ENCODE measurements around the gene RNU6-8. TPM values are rescaled to one million over a fixed set of nuclear protein-coding genes. Genes with fewer than 3 reads are reported as not detected.

Gene RNU6-8
- total and polyA plus RNA-seq, 2 donors (not counting 1 experiment from before 2014, with no cell fraction given) = not detected

GRCh38 chr14:32249371-32249770, 46.3 kb upstream of the RNU6-8 start:
- no peaks in the 10 kb centered on the region for H4K20me1 ChIP-seq (ENCODE audit: control insufficient read depth, insufficient read depth, low read length, poor library complexity, severe bottlenecking)
- no peak overlapping the region for H3K4me3 ChIP-seq (ENCODE audit: control extremely low read depth in 1 of 5, extremely low read depth in 1 of 5, insufficient read depth in 1 of 5, low read depth in 2 of 5, low read length in 4 of 5)
- no peak overlapping the region for H3K9ac ChIP-seq (ENCODE audit: low read length)
- no peaks in the 10 kb centered on the region for H3K27me3 ChIP-seq (replicated peaks in 1 of 4; ENCODE audit: control extremely low read depth in 1 of 4, control insufficient read depth in 3 of 4, insufficient read depth in 4 of 4, low read length in 3 of 4)
- H3K4me3 Mint-ChIP-seq = no peak overlapping the region
- DNase-seq = no peak
- H3K4me2 ChIP-seq (replicated peaks; ENCODE audit: low read depth, low read length, poor library complexity, severe bottlenecking) = no peak overlapping the region
- no peaks in the 10 kb centered on the region for H3K36me3 ChIP-seq (replicated peaks in 1 of 2; ENCODE audit: control extremely low read depth in 1 of 2, control insufficient read depth in 1 of 2, extremely low read depth in 1 of 2, insufficient read depth in 2 of 2, low read length in 1 of 2)
- H3K9me3 ChIP-seq (ENCODE audit: control extremely low read depth in 1 of 3, control insufficient read depth in 2 of 3, insufficient read depth in 1 of 3, low read length in 2 of 3) = no peaks in the 10 kb centered on the region
- no peaks in the 10 kb centered on the region for H3K9me3 Mint-ChIP-seq (ENCODE audit: insufficient read depth)
- no peaks in the 10 kb centered on the region for H3K79me2 ChIP-seq (ENCODE audit: control insufficient read depth, insufficient read depth, low read length)
- intact Hi-C loops (cut with micrococcal nuclease) = no loop called here
- ChIA-PET POLR2A (no interaction called here), CTCF (interaction anchor here (7.1 to 8.7 kb wide), 2 partner anchors 176 to 323 kb away, joined by 219 to 303 read pairs; partner anchors contain the start of gene ARHGAP5)
- TF ChIP-seq EZH2 (IDR thresholded peaks at IDR 0.05; ENCODE audit: borderline replicate concordance, insufficient read depth, low read depth, low read length, poor library complexity, severe bottlenecking) = no peak
- TF ChIP-seq, protein P1, sequence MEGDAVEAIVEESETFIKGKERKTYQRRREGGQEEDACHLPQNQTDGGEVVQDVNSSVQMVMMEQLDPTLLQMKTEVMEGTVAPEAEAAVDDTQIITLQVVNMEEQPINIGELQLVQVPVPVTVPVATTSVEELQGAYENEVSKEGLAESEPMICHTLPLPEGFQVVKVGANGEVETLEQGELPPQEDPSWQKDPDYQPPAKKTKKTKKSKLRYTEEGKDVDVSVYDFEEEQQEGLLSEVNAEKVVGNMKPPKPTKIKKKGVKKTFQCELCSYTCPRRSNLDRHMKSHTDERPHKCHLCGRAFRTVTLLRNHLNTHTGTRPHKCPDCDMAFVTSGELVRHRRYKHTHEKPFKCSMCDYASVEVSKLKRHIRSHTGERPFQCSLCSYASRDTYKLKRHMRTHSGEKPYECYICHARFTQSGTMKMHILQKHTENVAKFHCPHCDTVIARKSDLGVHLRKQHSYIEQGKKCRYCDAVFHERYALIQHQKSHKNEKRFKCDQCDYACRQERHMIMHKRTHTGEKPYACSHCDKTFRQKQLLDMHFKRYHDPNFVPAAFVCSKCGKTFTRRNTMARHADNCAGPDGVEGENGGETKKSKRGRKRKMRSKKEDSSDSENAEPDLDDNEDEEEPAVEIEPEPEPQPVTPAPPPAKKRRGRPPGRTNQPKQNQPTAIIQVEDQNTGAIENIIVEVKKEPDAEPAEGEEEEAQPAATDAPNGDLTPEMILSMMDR (IDR thresholded peaks at IDR 0.05) = no peak
- no peaks in the 10 kb centered on the region for H3K4me1 Mint-ChIP-seq
- H3K27ac ChIP-seq (ENCODE audit: low read length in 2 of 2) = no peak overlapping the region
- no peaks in the 10 kb centered on the region for H3K27me3 Mint-ChIP-seq
- H3K27ac Mint-ChIP-seq = no peak overlapping the region
- H2AFZ ChIP-seq (ENCODE audit: insufficient read depth, low read depth, low read length, poor library complexity, severe bottlenecking) = no peak overlapping the region
- ATAC-seq (ENCODE audit: low read depth) = no peak
- peaks cover 0 to 5% of the 10 kb centered on the region in 2 donors for H3K4me1 ChIP-seq (ENCODE audit: control insufficient read depth in 2 of 2, insufficient read depth in 2 of 2, low read length in 2 of 2)
- 80% methylated on average over 3 of the region's 5 CpGs for WGBS (ENCODE audit: insufficient coverage)

GRCh38 chr14:32246751-32247150, 43.7 kb upstream of the RNU6-8 start:
- intact Hi-C loops (cut with micrococcal nuclease) = no loop called here
- no peak overlapping the region for H3K9ac ChIP-seq (ENCODE audit: low read length)
- no peak overlapping the region for H3K27ac ChIP-seq (ENCODE audit: low read length in 2 of 2)
- H3K9me3 ChIP-seq (ENCODE audit: control extremely low read depth in 1 of 3, control insufficient read depth in 2 of 3, insufficient read depth in 1 of 3, low read length in 2 of 3) = no peaks in the 10 kb centered on the region
- no peak for TF ChIP-seq EZH2 (IDR thresholded peaks at IDR 0.05; ENCODE audit: borderline replicate concordance, insufficient read depth, low read depth, low read length, poor library complexity, severe bottlenecking)
- TF ChIP-seq, protein P1 (IDR thresholded peaks at IDR 0.05) = no peak
- no peak for DNase-seq
- H3K27me3 ChIP-seq (replicated peaks in 1 of 4; ENCODE audit: control extremely low read depth in 1 of 4, control insufficient read depth in 3 of 4, insufficient read depth in 4 of 4, low read length in 3 of 4) = no peaks in the 10 kb centered on the region
- no peak for ATAC-seq (ENCODE audit: low read depth)
- H3K4me3 ChIP-seq (ENCODE audit: control extremely low read depth in 1 of 5, extremely low read depth in 1 of 5, insufficient read depth in 1 of 5, low read depth in 2 of 5, low read length in 4 of 5) = no peak overlapping the region
- WGBS (ENCODE audit: insufficient coverage) = 93% methylated on average over 5 of the region's 5 CpGs
- no peaks in the 10 kb centered on the region for H3K36me3 ChIP-seq (replicated peaks in 1 of 2; ENCODE audit: control extremely low read depth in 1 of 2, control insufficient read depth in 1 of 2, extremely low read depth in 1 of 2, insufficient read depth in 2 of 2, low read length in 1 of 2)
- peaks cover 3% of the 10 kb centered on the region for H3K27me3 Mint-ChIP-seq
- no peak overlapping the region for H2AFZ ChIP-seq (ENCODE audit: insufficient read depth, low read depth, low read length, poor library complexity, severe bottlenecking)
- peaks cover 0 to under 1% of the 10 kb centered on the region in 2 donors for H3K4me1 ChIP-seq (ENCODE audit: control insufficient read depth in 2 of 2, insufficient read depth in 2 of 2, low read length in 2 of 2)
- ChIA-PET CTCF (interaction anchor here (3.4 to 8.7 kb wide), 3 partner anchors 173 to 320 kb away, joined by 23 to 303 read pairs (median 32); partner anchors contain the start of gene ARHGAP5), POLR2A (no interaction called here)
- H3K27ac Mint-ChIP-seq = no peak overlapping the region
- no peak overlapping the region for H3K4me3 Mint-ChIP-seq
- H3K9me3 Mint-ChIP-seq (ENCODE audit: insufficient read depth) = no peaks in the 10 kb centered on the region
- no peak overlapping the region for H3K4me2 ChIP-seq (replicated peaks; ENCODE audit: low read depth, low read length, poor library complexity, severe bottlenecking)
- H3K79me2 ChIP-seq (ENCODE audit: control insufficient read depth, insufficient read depth, low read length) = no peaks in the 10 kb centered on the region
- no peaks in the 10 kb centered on the region for H3K4me1 Mint-ChIP-seq
- no peaks in the 10 kb centered on the region for H4K20me1 ChIP-seq (ENCODE audit: control insufficient read depth, insufficient read depth, low read length, poor library complexity, severe bottlenecking)
